ENCODE data around the gene ETS1.

DNA sequence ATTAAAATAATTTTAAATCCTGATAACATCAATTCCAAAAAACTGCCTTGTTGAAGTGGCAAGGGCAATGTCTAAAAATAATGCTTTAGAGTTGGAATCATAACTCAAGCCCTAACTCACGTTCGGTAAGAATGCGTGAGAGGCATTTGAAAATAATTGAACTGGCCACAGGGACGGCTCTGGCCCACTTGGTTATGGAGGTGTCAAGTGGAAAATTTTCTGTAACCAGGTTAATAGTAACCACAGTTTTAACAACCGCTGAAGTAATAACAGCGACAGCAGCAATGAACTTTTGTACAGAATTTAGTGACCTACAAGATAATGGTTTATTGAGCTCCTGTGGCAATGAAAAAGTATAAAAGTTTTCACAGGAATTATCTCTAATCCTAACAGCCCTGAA is 79.4 kb downstream of the ETS1 start:
- TF ChIP-seq, protein P1, sequence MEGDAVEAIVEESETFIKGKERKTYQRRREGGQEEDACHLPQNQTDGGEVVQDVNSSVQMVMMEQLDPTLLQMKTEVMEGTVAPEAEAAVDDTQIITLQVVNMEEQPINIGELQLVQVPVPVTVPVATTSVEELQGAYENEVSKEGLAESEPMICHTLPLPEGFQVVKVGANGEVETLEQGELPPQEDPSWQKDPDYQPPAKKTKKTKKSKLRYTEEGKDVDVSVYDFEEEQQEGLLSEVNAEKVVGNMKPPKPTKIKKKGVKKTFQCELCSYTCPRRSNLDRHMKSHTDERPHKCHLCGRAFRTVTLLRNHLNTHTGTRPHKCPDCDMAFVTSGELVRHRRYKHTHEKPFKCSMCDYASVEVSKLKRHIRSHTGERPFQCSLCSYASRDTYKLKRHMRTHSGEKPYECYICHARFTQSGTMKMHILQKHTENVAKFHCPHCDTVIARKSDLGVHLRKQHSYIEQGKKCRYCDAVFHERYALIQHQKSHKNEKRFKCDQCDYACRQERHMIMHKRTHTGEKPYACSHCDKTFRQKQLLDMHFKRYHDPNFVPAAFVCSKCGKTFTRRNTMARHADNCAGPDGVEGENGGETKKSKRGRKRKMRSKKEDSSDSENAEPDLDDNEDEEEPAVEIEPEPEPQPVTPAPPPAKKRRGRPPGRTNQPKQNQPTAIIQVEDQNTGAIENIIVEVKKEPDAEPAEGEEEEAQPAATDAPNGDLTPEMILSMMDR (IDR thresholded peaks at IDR 0.05): no peak
- TF ChIP-seq POLR2AphosphoS5 (IDR thresholded peaks at IDR 0.05) (no peak), POLR2A (IDR thresholded peaks at IDR 0.05; ENCODE audit: low read depth) (no peak)
